HepG2 (cell line): ENCODE data around the gene EMC9. TPM values are rescaled to one million over a fixed set of nuclear protein-coding genes. Genes with fewer than 3 reads are reported as not detected.

Experiments used
- BRD4 ChIP-seq: sonication (generic); formaldehyde crosslinking; IDR thresholded peaks from 2 replicates; pipeline ENCODE4 v1.4.0; 2020; ENCODE audit warnings: missing genetic modification reagents
- CREBL2 ChIP-seq: sonication (generic); formaldehyde crosslinking; IDR thresholded peaks from 2 replicates; pipeline ENCODE4 v1.8.1; 2023; ENCODE audit warnings: missing genetic modification reagents, mild to moderate bottlenecking, borderline replicate concordance
- MXD3 ChIP-seq: IDR thresholded peaks from 2 replicates; pipeline ENCODE4 v1.6.1; 2016; ENCODE audit warnings: mild to moderate bottlenecking, missing biosample characterization, missing genetic modification reagents
- NRL ChIP-seq: sonication (generic); formaldehyde crosslinking; IDR thresholded peaks from 2 replicates; pipeline ENCODE4 v1.5.0; 2020; ENCODE audit warnings: missing genetic modification reagents, mild to moderate bottlenecking, moderate library complexity, borderline replicate concordance
- ONECUT2 ChIP-seq: sonication (generic); formaldehyde crosslinking; IDR thresholded peaks from 2 replicates; pipeline ENCODE4 v1.4.0; 2020; ENCODE audit warnings: missing genetic modification reagents
- RAD51 ChIP-seq: fragments of 450-650 bp; IDR thresholded peaks from 2 replicates; pipeline ENCODE4 v1.6.1; 2016; ENCODE audit warnings: borderline replicate concordance
- RARA ChIP-seq: IDR thresholded peaks from 2 replicates; pipeline ENCODE4 v1.6.1; 2016; ENCODE audit warnings: missing genetic modification reagents, missing compliant biosample characterization
- TRAFD1 ChIP-seq: sonication (generic); formaldehyde crosslinking; IDR thresholded peaks from 2 replicates; pipeline ENCODE4 v1.5.1; 2020; ENCODE audit warnings: missing genetic modification reagents, mild to moderate bottlenecking, borderline replicate concordance
- ZBTB38 ChIP-seq: sonication (generic); formaldehyde crosslinking; IDR thresholded peaks from 2 replicates; pipeline ENCODE4 v1.5.1; 2020; ENCODE audit warnings: mild to moderate bottlenecking, missing genetic modification reagents
- ZNF207 ChIP-seq: fragments of 450-650 bp; IDR thresholded peaks from 2 replicates; pipeline ENCODE4 v1.6.1; 2016; ENCODE audit warnings: antibody characterized with exemption, borderline replicate concordance
- ZNF430 ChIP-seq: sonication (generic); formaldehyde crosslinking; IDR thresholded peaks from 2 replicates; pipeline ENCODE4 v1.9.0; 2021; ENCODE audit warnings: mild to moderate bottlenecking, missing genetic modification reagents
- ZNF549 ChIP-seq: sonication (generic); formaldehyde crosslinking; IDR thresholded peaks from 2 replicates; pipeline ENCODE4 v1.5.0; 2020; ENCODE audit warnings: missing genetic modification reagents
- ZNF773 ChIP-seq: sonication (generic); formaldehyde crosslinking; IDR thresholded peaks from 2 replicates; pipeline ENCODE4 v1.4.0; 2020; ENCODE audit warnings: missing genetic modification reagents, borderline replicate concordance
- polyA plus RNA-seq, 8 experiments: library from polyadenylated mRNA; depleted of rRNA in 3 of 8; stranded (reverse) in 7 of 8; unstranded in 1 of 8; fragments of >200 nt; fragmentation: Illumina TruSeq in 4 of 8; extraction: Trizol in 4 of 8; gene quantifications; 2 replicates each; pipeline versions ENCODE4 v1.2.1 to v1.2.3, GENCODE V29; 2011 to 2016; ENCODE audit warnings: low read depth in 4 of 8, missing spikeins in 1 of 8, mixed read lengths in 1 of 8; ENCODE audit not compliant: insufficient read depth in 1 of 8
- total RNA-seq, 5 experiments: library from RNA; depleted of rRNA; stranded (reverse); fragments of >200 nt; fragmentation: Illumina TruSeq; extraction: Trizol; gene quantifications; 2 replicates each; pipeline ENCODE4 v1.2.3, GENCODE V29; 2016; ENCODE audit warnings: low read depth in 1 of 5
- TF ChIP-seq, protein P1 (sequence below): sonication (generic); formaldehyde crosslinking; conservative IDR thresholded peaks from 2 replicates; pipeline ENCODE4 v1.8.1; 2023; ENCODE audit warnings: missing genetic modification reagents

Gene EMC9
- total and polyA plus RNA-seq, 2 of the 13 experiments (the other 11 are each of a cell fraction or from before 2014, with no cell fraction given): 60.5 to 78.7 TPM

DNA sequence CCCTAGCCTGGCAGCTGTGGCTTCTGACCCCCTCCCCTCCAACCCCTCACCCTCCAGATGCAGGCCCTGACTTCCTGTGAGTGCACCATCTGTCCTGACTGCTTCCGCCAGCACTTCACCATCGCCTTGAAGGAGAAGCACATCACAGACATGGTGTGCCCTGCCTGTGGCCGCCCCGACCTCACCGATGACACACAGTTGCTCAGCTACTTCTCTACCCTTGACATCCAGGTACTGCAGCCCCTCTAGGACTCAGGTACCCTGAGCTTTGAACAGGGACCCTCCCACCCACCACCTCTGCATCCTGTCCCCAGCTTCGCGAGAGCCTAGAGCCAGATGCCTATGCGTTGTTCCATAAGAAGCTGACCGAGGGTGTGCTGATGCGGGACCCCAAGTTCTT lies 13.7 kb upstream of the EMC9 start (continued):
- no peak for TF ChIP-seq ONECUT2 (CRISPR knock-in tag)
- 0 out of 2 replicates have a peak, but pooled peaks have one; percentile 22 for TF ChIP-seq MXD3
- TF ChIP-seq RARA (CRISPR knock-in tag): no peak
- no peak for TF ChIP-seq RAD51
- peak; percentile 36; the same call in 1 of the 2 replicates for TF ChIP-seq NRL (CRISPR knock-in tag)
- 0 out of 2 replicates have a peak, but pooled peaks have one; percentile 48 for TF ChIP-seq TRAFD1 (CRISPR knock-in tag)
- peak; percentile 46; the same call in 1 of the 2 replicates for TF ChIP-seq ZBTB38
- TF ChIP-seq ZNF207: no peak
- TF ChIP-seq BRD4 (CRISPR knock-in tag): no peak
- no peak for TF ChIP-seq ZNF430 (CRISPR knock-in tag)
- no peak for TF ChIP-seq CREBL2 (CRISPR knock-in tag)
- no peak for TF ChIP-seq ZNF773 (CRISPR knock-in tag)
- TF ChIP-seq, protein P1, sequence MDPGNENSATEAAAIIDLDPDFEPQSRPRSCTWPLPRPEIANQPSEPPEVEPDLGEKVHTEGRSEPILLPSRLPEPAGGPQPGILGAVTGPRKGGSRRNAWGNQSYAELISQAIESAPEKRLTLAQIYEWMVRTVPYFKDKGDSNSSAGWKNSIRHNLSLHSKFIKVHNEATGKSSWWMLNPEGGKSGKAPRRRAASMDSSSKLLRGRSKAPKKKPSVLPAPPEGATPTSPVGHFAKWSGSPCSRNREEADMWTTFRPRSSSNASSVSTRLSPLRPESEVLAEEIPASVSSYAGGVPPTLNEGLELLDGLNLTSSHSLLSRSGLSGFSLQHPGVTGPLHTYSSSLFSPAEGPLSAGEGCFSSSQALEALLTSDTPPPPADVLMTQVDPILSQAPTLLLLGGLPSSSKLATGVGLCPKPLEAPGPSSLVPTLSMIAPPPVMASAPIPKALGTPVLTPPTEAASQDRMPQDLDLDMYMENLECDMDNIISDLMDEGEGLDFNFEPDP (CRISPR knock-in tag): no peak
- no peak for TF ChIP-seq ZNF549 (CRISPR knock-in tag)
